A673 (cell line): ENCODE results near the gene RFC2. TPM values are rescaled to one million over a fixed set of nuclear protein-coding genes. Genes with fewer than 3 reads are reported as not detected.

Experiments
- BruUV-seq: library from RNA; stranded (reverse); fragments of 400-500 nt; replicated peaks from 2 replicates; lab custom pipeline; 2021; lab: Mats Ljungman, UMichigan
- CTCF ChIA-PET: fragments of 300-600 bp; sonication (Branson Sonifier 250); formaldehyde crosslinking; loops from one replicate; lab custom pipeline; 2022; ENCODE audit warnings: antibody characterized with exemption; lab: Charles Lee
- POLR2A ChIA-PET: fragments of 300-600 bp; sonication (Branson Sonifier 250); formaldehyde crosslinking; loops from one replicate; lab custom pipeline; 2022; ENCODE audit warnings: antibody characterized with exemption; ENCODE audit not compliant: low non-redundant PET; lab: Charles Lee
- DNase-seq: peaks from one replicate; pipeline ENCODE4 v3.0.0-alpha.2; 2015; ENCODE audit warnings: low spot score
- H3K27ac ChIP-seq: fragments of 200-600 bp; sonication (generic); 2 replicates; pipeline ENCODE4 v1.5.1; 2016; ENCODE audit warnings: mixed run types, low read depth, mild to moderate bottlenecking, mixed read lengths, antibody characterized with exemption, low read length; ENCODE audit not compliant: poor library complexity, severe bottlenecking
- H3K27me3 ChIP-seq: fragments of 200-600 bp; sonication (generic); replicated peaks from 2 replicates; pipeline ENCODE4 v1.6.1; 2017; ENCODE audit warnings: mixed run types, low read depth, mild to moderate bottlenecking, mixed read lengths, antibody characterized with exemption, low read length; ENCODE audit not compliant: insufficient read depth, poor library complexity
- H3K36me3 ChIP-seq: fragments of 200-600 bp; sonication (generic); 2 replicates; pipeline ENCODE4 v1.6.1; 2016; ENCODE audit warnings: mixed run types, mild to moderate bottlenecking, mixed read lengths, antibody characterized with exemption, low read length; ENCODE audit not compliant: insufficient read depth, poor library complexity, severe bottlenecking
- H3K4me1 ChIP-seq: fragments of 200-600 bp; sonication (generic); 2 replicates; pipeline ENCODE4 v1.6.1; 2017; ENCODE audit warnings: mixed run types, mild to moderate bottlenecking, mixed read lengths, antibody characterized with exemption, low read length; ENCODE audit not compliant: insufficient read depth, poor library complexity, severe bottlenecking
- H3K4me3 ChIP-seq: fragments of 200-600 bp; sonication (generic); 2 replicates; pipeline ENCODE4 v1.5.1; 2016; ENCODE audit warnings: low read depth, mixed run types, mild to moderate bottlenecking, mixed read lengths, low read length; ENCODE audit not compliant: poor library complexity, severe bottlenecking
- H3K9me3 ChIP-seq: fragments of 200-600 bp; sonication (generic); 2 replicates; pipeline ENCODE4 v1.6.1; 2016; ENCODE audit warnings: mixed run types, low read depth, mild to moderate bottlenecking, mixed read lengths, antibody characterized with exemption, low read length; ENCODE audit not compliant: poor library complexity, severe bottlenecking
- CTCF ChIP-seq: fragments of 300-800, 200-600 bp; sonication (generic); conservative IDR thresholded peaks from 2 replicates; pipeline ENCODE4 v1.5.1; 2017; ENCODE audit warnings: low read depth, mild to moderate bottlenecking, antibody characterized with exemption, low read length, moderate library complexity, mixed read lengths
- EZH2 ChIP-seq: fragments of 200-600 bp; sonication (generic); IDR thresholded peaks from 2 replicates; pipeline ENCODE4 v1.6.1; 2017; ENCODE audit warnings: borderline replicate concordance, low read depth, mild to moderate bottlenecking, mixed read lengths, antibody characterized with exemption, low read length; ENCODE audit not compliant: poor library complexity, severe bottlenecking
- intact Hi-C: fragments of 100-400 bp; cut with micrococcal nuclease; formaldehyde crosslinking; loops from one replicate; pipeline ENCODE4 v1.10.0; 2022; ENCODE audit not compliant: unreplicated experiment
- total RNA-seq: library from RNA; stranded (reverse); gene quantifications from 2 replicates; pipeline ENCODE4 v1.2.3, GENCODE V29; 2021

Gene RFC2
- total RNA-seq, 1 experiment from 2014 or later, result 125 TPM

- POLR2A ChIA-PET, result no interaction called here
- CTCF ChIA-PET, result no interaction called here
- Histone ChIP-seq H3K36me3 (no peaks in the 10 kb centered on the region), H3K4me3 (no peak overlapping the region), H3K27me3 (no peaks in the 10 kb centered on the region), H3K9me3 (no peaks in the 10 kb centered on the region), H3K27ac (peak overlapping the region; percentile 48), H3K4me1 (peaks cover 34% of the 10 kb centered on the region)
- BruUV-seq, result no TSS peak
- TF ChIP-seq CTCF, result no peak
- TF ChIP-seq EZH2, result no peak
- DNase-seq, result no peak
- intact Hi-C loops, result loop anchor here (5.0 kb wide), 1 partner anchor 79 kb away; no protein-coding TSS in a partner anchor
Observed at GRCh38 chr7:74293577-74293908, 39.3 kb upstream of the RFC2 start.

GRCh38 chr7:74292757-74293576, 38.8 kb upstream of the RFC2 start:
- ChIA-PET POLR2A (no interaction called here), CTCF (interaction anchor here (0.5 kb wide), 1 partner anchor 437 kb away, joined by 4 read pairs; no protein-coding TSS in a partner anchor)
- Histone ChIP-seq H3K4me3 (no peak overlapping the region), H3K4me1 (peaks cover 35% of the 10 kb centered on the region), H3K27ac (no peak overlapping the region), H3K9me3 (no peaks in the 10 kb centered on the region), H3K27me3 (no peaks in the 10 kb centered on the region), H3K36me3 (no peaks in the 10 kb centered on the region)
- TF ChIP-seq CTCF (no peak), EZH2 (no peak)
- intact Hi-C loops, result loop anchor here (5.0 kb wide), 1 partner anchor 79 kb away; no protein-coding TSS in a partner anchor
- BruUV-seq, result TSS peak; percentile 13
- no peak for DNase-seq

- intact Hi-C loops, result loop anchor here (5.0 kb wide), 1 partner anchor 81 kb away; no protein-coding TSS in a partner anchor
- H3K4me1 ChIP-seq, result peaks cover 35% of the 10 kb centered on the region
- DNase-seq, result no peak
- no TSS peak for BruUV-seq
- H3K36me3 ChIP-seq, result no peaks in the 10 kb centered on the region
- no peak overlapping the region for H3K27ac ChIP-seq
- TF ChIP-seq EZH2, result no peak
- no peak for TF ChIP-seq CTCF
- ChIA-PET CTCF (no interaction called here), POLR2A (no interaction called here)
- no peaks in the 10 kb centered on the region for H3K9me3 ChIP-seq
- H3K4me3 ChIP-seq, result no peak overlapping the region
- H3K27me3 ChIP-seq, result no peaks in the 10 kb centered on the region
Observed at GRCh38 chr7:74291535-74291934, 37.3 kb upstream of the RFC2 start.
